GM12801 (cell line): ENCODE measurements around the gene MTARC1.

Experiments
- TF ChIP-seq, protein P1 (sequence below): IDR thresholded peaks from one replicate; pipeline ENCODE4 v1.5.1; 2011; ENCODE audit warnings: control low read depth; ENCODE audit not compliant: insufficient read length; ENCODE audit errors: extremely low read depth

The MTARC1 gene

GRCh38 chr1:220761688-220762427 is 24.9 kb upstream of the MTARC1 start:
- TF ChIP-seq, protein P1, sequence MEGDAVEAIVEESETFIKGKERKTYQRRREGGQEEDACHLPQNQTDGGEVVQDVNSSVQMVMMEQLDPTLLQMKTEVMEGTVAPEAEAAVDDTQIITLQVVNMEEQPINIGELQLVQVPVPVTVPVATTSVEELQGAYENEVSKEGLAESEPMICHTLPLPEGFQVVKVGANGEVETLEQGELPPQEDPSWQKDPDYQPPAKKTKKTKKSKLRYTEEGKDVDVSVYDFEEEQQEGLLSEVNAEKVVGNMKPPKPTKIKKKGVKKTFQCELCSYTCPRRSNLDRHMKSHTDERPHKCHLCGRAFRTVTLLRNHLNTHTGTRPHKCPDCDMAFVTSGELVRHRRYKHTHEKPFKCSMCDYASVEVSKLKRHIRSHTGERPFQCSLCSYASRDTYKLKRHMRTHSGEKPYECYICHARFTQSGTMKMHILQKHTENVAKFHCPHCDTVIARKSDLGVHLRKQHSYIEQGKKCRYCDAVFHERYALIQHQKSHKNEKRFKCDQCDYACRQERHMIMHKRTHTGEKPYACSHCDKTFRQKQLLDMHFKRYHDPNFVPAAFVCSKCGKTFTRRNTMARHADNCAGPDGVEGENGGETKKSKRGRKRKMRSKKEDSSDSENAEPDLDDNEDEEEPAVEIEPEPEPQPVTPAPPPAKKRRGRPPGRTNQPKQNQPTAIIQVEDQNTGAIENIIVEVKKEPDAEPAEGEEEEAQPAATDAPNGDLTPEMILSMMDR: no peak

DNA sequence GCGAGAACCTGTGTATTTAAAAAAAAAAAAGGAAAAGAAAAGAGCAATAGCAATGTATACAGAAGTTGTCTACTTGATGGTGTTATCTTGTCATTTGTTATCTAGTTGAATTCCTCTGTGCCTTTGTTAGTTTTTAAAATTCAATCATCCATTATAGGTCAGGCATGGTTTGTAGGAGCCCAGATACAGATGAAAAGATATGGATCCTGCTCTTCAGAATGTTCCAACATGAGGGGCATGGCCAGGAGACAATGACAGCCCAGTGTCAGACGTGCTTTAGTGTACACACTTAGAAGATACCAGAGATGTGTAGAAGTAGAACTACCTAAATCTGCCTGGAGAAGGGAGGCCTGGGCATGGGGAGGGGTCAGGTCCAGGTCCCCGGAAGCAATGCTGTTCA is 22.0 kb upstream of the MTARC1 start:
- TF ChIP-seq, protein P1: no peak

DNA sequence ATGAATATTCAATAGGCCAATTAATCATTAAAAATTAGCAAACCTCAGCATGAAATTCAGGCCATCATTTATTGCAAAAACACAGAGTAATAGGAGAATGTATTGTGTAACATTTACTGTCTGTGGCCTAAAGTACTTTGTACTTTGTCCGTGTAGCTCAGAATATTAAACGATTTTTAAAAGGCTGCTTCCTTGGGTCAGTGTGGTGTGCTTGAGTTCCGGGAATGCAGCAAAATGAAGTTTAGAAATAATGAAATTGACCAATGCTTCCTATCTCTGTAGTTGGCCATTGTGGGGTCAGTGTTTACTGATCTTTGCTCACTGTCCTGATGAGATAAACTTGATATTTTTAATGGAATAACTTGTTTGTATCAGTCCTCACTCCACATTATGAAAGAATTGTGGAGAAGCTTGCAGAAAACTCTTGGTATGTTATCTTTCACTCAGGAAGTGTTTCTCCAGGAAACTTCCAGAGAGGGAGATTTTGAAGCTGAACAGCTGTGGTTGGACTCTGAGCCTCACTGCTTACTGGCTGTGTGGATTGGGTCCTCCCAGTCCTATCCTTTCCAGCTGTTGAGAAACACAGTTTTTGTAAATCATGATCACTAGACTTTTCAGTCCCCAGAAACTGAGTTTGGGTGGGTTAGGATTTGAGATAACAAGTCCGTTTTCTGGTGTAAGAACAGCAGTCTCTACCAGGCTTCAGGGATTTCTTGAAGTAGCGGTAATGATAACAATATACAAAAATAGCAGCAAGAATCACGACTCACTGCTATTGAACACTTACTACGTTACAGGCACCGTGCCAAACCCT is 19.2 kb upstream of the MTARC1 start:
- TF ChIP-seq, protein P1: no peak

- TF ChIP-seq, protein P1: no peak
These were observed 18.5 kb upstream of the MTARC1 start for GRCh38 chr1:220768126-220768601.

- TF ChIP-seq, protein P1: no peak
These were observed 17.5 kb upstream of the MTARC1 start for GRCh38 chr1:220769205-220769604.

DNA sequence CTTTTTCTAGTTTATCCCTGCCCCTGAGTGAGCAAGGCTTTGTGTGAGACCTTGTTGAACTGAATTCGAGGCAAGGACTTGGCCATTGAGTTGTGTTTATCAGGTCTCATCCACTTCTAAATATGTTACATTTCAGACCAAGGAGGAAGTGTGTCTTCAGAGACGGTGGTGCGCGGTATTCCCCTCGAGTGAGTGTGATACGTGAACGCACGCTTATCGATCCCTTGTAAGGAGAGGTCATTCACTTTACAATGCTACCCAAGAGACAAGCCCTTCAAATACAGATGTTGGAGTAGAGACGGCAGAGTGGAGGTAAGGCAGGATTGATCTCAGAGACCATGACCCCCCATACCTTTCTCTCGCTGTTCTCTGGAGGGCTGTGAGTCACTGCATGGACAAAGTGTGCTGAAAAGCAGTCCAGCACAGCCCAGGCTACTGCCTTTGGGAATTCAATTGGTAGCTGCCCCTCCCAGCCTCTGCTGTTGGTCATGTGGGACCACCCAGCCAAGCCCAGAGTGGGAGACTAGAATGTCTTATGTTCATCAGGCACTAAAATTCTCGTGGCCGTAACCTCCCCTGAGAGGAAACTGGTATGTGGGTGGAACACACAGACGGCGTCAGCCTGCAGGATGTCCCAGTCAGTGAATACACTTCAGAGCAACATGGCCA is 16.3 kb upstream of the MTARC1 start:
- TF ChIP-seq, protein P1: no peak

DNA sequence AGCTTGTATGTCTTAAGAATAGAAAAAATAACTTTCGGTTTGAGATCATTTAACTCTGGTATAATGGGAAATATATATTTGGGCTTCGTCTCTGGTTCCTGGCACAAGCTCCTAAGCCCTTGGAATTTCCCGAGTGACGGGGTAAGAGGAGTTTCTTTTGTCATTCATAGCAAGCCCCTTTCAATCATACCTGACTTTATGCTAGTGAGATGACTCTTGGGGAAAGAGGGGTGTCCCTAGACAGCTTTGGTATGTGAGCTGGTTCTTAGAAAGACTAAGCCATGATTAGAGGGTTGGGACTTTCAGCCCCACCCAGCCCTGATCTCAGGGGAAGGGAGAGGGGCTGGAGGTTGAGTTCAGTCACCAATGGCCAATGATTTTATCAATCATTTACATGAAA is 13.9 kb upstream of the MTARC1 start:
- TF ChIP-seq, protein P1: no peak
